HG02610 (cell line): ENCODE measurements around the gene BACH2.
"Not testable (repeated sequence)": the region's sequence is repeated elsewhere in the genome, so short reads cannot be mapped to it uniquely, and the experiment has no call there.

Source experiments
- ATAC-seq: cut with Tn5 transposase; IDR thresholded peaks from one replicate; pipeline ENCODE4 v1.9.1; 2021; ENCODE audit warnings: mild to moderate bottlenecking, moderate library complexity; ENCODE audit not compliant: unreplicated experiment

BACH2 gene

GRCh38 chr6:90186637-90187371 is 109.8 kb downstream of the BACH2 start:
- no peak for ATAC-seq

DNA sequence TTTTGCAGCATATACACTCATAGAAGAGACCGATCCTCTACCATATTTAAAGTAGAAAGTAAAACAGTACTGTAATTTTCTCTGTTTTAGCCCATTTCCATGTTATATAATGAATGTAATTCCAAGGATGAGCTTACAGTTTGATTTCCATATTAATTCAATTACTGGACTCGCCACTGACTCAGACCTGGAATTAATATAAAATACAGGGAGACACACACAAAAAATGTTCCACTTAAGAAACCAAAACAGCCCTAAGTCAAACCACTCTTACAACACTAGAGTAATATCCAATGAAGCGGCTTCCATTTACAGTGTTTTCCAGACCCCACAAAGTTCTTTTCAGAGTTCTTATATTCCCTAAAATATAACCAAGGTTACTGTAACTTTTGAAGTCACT is 110.6 kb downstream of the BACH2 start:
- no peak for ATAC-seq

DNA sequence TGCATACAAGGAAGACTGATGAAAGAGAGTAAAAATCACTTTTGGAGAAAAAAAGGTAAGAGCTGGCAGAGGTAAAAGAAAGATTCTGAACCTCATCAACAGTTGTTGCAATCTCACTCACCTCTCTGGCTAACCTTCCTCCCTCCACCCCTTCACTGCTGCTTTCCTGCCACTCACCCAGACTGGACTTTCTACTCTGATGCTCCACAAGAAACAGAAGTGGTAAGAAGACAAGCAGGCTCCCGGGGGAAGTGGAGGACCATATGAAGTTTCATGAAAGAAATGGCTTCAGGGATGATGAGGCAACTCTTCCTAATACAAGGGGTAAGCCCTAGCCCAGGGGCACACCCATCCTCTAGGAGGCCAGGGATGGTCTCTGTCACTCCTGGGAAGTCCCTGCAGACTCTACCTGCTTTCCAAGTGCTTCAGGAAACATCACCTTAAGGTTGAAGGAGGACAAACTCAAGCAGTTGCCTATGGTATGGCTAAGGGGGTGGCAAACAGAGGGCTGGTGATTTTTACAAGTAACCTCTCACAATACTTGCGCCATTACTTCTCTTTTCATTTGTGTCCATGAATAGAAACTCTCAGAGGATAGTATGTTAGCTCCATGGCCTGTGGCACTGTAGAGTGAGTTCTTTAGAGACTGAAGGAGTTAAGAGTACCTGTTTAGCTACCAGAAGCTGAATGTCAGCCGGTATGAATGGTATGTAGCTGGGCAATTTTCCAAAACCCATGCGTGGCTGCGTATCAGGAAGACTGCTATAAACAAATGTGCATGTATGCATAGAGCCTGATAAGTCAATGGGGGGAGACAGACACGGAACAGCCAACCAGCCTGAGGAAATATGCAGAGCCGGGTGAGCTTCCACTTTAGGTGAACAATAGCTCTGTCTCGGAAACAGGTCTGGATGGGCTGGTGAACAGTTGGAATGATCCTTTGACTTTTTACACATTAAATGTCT is 112.0 kb downstream of the BACH2 start:
- ATAC-seq = no peak

DNA sequence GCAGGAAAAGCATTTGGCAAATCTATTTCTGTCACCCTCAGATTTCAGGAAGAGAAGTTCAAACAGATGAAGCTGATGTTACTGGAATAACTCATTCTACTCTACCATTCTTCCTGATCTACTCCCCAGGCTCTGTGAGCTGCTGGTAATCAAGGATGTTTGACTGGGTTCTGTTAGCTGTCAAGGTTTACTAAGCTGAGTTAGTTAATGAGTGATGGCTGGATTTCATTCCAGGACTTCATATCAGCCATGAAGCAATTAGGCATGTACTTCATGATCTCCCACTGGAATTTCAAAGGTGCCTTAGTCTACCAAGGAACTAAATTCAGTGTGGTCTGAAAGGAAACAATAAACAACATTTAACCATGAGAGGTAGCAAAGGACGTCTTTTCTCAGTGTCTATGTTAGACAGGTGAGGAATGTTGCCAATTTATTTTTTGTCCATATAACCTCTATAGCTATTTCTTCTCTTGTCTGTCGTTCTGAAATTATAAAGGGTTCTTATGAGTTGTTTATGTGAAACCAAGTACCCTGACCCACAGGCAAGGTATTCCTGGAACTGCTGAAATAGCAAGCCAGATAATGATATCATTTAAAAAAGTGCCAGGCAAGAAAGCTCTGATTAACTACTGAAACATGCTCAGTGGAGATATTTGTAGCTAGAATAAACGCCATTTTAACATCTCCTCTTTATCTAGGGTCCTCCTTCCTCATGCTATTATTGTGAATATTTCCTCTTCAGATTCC is 112.9 kb downstream of the BACH2 start:
- no peak for ATAC-seq

DNA sequence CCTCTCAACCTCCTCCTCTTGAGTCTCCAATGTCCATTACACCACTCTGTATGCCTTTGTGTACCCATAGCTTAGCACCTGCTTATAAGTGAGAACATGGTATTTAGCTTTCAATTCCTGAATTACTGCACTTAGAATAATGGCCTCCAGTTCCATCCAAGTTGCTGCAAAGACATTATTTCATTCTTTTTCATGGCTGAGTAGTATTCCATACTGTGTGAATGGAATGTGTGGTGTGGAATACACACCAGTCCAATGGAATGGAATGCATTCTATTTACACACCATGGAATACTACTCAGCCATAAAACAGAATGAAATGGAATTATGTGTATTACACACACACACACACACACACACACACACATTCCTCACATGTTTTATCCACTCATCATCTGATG is 116.1 kb downstream of the BACH2 start:
- no peak for ATAC-seq

GRCh38 chr6:90179190-90180169 is 117.2 kb downstream of the BACH2 start:
- no peak for ATAC-seq

DNA sequence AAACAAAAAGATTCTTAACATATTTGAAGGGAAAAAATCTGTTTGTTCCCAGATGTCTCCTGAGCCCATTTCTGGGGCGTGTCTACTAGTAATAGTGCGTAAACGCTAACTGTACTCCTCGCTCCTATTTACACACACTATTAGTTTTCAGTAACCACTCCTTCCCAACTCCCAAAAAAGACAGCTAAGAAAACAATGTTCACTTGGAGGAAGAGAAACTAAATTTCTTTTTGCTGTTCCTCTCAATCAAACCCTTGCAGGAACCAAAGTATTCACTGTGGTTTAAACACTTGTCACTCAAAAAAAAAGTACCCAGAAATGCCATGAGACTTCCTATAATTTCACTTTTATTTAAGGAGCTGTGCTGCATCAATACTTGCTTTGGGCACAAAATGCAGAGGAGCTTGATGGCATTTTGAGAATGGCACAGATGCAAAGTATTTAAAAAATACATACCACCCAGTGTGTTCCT is 118.2 kb downstream of the BACH2 start:
- no peak for ATAC-seq

DNA sequence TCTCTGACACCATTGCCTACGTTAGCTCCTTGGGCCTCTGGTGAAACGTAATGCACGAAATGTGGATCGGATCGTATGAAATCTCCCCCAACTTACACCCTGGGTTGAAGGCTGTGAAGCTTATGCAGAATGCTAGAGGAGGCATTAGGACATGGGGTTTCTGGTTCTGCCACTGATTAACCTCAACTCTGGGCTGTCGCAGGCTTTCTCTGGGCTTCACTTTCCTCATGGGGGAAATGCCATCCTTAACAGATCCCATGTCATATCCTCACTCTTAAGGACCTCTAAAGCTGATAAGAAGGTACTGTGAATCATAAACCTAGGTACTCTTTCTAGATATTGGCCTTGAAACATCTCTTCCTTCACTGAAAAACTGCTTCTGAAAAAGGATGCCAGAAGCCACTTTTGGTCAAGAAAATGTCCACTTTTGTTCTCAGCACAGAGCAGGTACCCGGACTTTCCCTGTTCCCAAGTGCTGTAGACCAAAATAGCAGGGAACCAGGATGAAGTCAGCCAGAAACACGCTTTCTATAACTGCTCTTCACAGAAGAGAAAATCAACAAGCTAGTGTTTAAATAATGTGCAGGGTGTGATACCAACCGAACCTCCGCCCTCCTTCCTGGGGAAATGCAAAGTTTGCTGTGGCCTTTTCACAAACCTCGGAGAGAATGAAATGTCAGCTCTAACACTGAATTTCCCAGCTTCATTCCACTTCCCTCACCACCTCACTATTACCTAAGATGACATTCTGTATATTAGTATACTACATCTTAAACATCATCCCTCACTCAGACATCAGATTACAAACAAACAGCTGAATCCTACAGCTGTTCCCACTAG is 118.9 kb downstream of the BACH2 start:
- ATAC-seq = no peak

GRCh38 chr6:90175627-90176538 is 120.8 kb downstream of the BACH2 start:
- peak; percentile 87 for ATAC-seq

GRCh38 chr6:90173262-90173925 is 123.2 kb downstream of the BACH2 start:
- ATAC-seq = no peak

DNA sequence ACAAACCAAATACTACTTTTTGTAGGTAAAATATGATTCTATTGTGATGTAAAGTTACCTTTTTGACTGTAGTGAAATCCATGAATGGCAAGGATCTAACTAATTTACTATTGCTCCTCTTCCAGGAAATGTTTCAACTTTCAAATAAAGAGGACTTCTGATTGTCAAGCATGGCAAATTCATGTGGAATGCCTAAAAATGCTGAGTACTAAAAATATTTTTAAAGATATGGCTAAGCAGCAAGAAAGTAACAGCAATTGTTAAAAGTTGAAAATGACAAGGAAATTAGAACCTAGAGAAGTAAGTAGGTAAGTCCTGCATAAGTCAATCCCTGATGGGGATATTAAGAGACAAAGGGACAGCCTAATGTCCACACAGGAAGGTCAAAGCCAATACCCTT is 126.0 kb downstream of the BACH2 start:
- ATAC-seq = no peak

- no peak for ATAC-seq
Measured at GRCh38 chr6:90169374-90169773, 127.3 kb downstream of the BACH2 start.

DNA sequence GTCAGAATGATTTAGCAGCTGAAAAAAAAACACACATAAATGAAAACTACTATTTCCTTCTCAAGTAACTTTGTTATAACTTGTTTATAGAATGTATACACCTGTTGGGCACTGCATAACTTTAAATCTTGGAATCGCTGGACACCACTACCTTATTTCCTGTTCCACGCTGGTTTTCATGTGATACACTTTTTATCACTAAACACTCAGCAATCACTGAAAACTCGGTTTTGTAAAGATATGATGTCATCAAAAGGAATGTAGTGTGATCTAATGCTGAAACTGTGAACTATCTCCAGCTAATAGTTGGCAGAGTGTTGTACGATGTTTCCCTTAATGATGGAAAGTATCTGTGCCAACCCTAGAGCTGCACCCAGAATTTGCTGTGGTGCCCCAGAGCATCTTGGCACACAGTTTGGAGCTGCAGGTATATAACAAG is 127.9 kb downstream of the BACH2 start:
- no peak for ATAC-seq

DNA sequence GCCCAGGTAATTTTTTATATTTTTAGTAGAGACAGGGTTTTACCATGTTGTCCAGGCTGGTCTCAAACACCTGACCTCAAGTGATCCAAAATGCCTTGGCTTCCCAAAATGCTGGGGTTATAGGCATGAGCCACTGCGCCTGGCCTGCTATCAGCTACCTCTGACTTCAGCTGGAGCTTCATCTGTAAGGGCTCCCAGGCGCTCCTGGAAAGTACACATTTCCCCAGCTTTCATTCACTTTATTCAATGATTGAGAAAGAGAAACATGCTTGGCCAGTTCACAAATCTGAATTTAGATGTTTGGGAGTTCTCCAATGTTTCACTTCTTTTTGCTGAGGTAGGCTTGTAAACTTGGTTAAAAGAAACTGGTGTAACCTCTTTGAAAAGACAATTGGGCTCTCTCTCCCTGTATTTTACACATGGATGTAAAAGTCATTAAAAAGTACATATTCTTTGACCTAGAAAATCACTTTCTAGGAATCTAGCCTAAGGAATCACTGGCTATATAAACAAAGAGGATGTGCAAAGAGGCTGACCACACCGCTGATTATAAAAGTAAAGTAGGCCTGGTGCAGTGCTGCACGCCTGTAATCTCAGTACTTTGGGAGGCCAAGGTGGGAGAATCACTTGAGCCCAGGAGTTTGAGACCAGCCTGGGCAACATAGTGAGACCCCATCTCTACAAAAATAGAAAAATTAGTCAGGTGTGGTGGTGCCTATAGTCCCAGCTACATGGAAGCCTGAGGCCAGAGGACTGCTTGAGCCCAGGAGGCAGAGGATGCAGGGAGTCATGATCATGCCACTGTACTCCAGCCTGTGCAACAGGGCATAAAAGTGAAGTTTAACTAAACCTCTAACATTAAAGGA is 128.9 kb downstream of the BACH2 start:
- ATAC-seq = no peak

GRCh38 chr6:90166155-90166924 is 130.3 kb downstream of the BACH2 start:
- ATAC-seq = not testable (repeated sequence)
